Osteocyte (in vitro differentiated cells): ENCODE results near the gene RAB39A. TPM values are rescaled to one million over a fixed set of nuclear protein-coding genes. Genes with fewer than 3 reads are reported as not detected.

Experiments used
- DNase-seq: peaks from one replicate; pipeline ENCODE4 v3.0.0; 2021; ENCODE audit warnings: mixed read lengths; ENCODE audit not compliant: unreplicated experiment; ENCODE audit errors: extremely low spot score
- H3K27ac Mint-ChIP-seq: one replicate; pipeline ENCODE4 v1.8.0; 2021; ENCODE audit warnings: mild to moderate bottlenecking, mixed read lengths; ENCODE audit not compliant: unreplicated experiment
- H3K27me3 Mint-ChIP-seq: one replicate; pipeline ENCODE4 v1.8.0; 2021; ENCODE audit warnings: mixed read lengths; ENCODE audit not compliant: unreplicated experiment
- H3K36me3 Mint-ChIP-seq: one replicate; pipeline ENCODE4 v1.8.0; 2021; ENCODE audit warnings: mixed read lengths; ENCODE audit not compliant: unreplicated experiment
- H3K4me1 Mint-ChIP-seq: one replicate; pipeline ENCODE4 v1.8.0; 2021; ENCODE audit warnings: mixed read lengths; ENCODE audit not compliant: unreplicated experiment
- H3K4me3 Mint-ChIP-seq: one replicate; pipeline ENCODE4 v1.8.0; 2021; ENCODE audit warnings: mild to moderate bottlenecking, moderate library complexity, mixed read lengths; ENCODE audit not compliant: unreplicated experiment
- H3K9me3 Mint-ChIP-seq: one replicate; pipeline ENCODE4 v1.8.0; 2021; ENCODE audit warnings: mixed read lengths; ENCODE audit not compliant: unreplicated experiment
- total RNA-seq: library from RNA; stranded (reverse); gene quantifications from 2 replicates; pipeline ENCODE4 v1.2.1, GENCODE V29; 2021
- TF ChIP-seq, protein P1 (sequence below): fragments of 200-600 bp; sonication (generic); IDR thresholded peaks from 2 replicates; pipeline ENCODE4 v1.5.0; 2021; ENCODE audit warnings: antibody characterized with exemption, mild to moderate bottlenecking, moderate library complexity

Gene RAB39A
- total RNA-seq, 1 donor from 2014 or later: not detected

DNA sequence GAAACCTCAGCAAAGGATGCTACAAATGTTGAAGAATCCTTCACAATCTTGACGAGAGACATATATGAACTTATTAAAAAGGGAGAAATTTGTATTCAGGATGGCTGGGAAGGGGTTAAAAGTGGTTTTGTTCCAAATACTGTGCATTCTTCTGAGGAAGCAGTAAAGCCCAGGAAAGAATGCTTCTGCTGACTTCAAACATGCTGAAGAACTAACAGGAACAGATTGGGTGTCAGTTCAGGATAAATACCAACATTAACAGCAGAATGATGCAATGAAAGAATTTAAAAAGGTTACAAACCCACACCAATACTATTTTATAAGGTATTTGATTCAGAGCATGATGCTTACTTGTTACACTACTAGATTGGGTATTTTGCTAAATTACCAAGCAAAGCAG is 33.9 kb downstream of the RAB39A start:
- Mint-ChIP-seq H3K4me1 (peaks cover 5% of the 10 kb centered on the region), H3K27ac (no peak overlapping the region), H3K27me3 (peaks cover 8% of the 10 kb centered on the region), H3K9me3 (no peaks in the 10 kb centered on the region), H3K4me3 (no peak overlapping the region), H3K36me3 (no peaks in the 10 kb centered on the region)
- no peak for DNase-seq
- TF ChIP-seq, protein P1, sequence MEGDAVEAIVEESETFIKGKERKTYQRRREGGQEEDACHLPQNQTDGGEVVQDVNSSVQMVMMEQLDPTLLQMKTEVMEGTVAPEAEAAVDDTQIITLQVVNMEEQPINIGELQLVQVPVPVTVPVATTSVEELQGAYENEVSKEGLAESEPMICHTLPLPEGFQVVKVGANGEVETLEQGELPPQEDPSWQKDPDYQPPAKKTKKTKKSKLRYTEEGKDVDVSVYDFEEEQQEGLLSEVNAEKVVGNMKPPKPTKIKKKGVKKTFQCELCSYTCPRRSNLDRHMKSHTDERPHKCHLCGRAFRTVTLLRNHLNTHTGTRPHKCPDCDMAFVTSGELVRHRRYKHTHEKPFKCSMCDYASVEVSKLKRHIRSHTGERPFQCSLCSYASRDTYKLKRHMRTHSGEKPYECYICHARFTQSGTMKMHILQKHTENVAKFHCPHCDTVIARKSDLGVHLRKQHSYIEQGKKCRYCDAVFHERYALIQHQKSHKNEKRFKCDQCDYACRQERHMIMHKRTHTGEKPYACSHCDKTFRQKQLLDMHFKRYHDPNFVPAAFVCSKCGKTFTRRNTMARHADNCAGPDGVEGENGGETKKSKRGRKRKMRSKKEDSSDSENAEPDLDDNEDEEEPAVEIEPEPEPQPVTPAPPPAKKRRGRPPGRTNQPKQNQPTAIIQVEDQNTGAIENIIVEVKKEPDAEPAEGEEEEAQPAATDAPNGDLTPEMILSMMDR: no peak

DNA sequence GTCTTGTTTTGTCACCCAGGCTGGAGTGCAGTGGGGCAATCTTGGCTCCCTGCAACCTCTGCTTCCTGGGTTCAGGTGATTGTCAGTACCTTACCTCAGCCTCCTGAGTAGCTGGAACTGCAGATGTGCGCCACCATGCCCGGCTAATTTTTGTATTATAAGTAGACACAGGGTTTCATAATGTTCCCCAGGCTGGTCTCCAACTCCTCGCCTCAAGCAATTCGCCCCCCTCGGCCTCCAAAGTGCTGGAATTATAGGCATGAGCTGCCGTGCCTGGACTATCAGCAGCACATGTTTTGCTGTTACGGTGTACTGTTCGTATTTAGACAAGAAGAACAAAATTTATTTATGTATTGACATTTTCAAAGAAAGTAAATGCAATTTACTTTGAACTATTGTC is 34.8 kb downstream of the RAB39A start:
- DNase-seq: no peak
- Mint-ChIP-seq H3K36me3 (no peaks in the 10 kb centered on the region), H3K4me1 (no peaks in the 10 kb centered on the region), H3K9me3 (no peaks in the 10 kb centered on the region), H3K4me3 (no peak overlapping the region), H3K27ac (no peak overlapping the region), H3K27me3 (peaks cover 8% of the 10 kb centered on the region)
- TF ChIP-seq, protein P1: no peak

DNA sequence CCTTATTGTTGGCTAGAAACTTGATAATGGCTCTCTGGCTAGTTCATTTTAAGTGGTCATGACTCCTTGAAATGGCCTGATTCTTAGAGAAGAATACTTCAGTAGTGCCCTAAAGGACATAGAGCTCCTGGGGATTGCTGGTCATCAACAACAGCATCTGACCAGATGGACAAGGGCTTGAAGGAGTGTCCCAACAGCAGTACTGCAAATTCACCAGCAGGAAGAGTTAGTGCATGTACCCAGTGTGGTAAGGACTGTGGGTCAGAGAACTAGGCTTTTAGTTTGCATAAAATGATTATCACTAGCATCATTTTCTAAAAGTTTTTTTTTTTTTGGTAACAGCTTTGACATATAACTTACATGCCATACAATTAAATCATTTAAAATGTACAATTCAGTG is 41.0 kb downstream of the RAB39A start:
- no peak overlapping the region for H3K27ac Mint-ChIP-seq

DNA sequence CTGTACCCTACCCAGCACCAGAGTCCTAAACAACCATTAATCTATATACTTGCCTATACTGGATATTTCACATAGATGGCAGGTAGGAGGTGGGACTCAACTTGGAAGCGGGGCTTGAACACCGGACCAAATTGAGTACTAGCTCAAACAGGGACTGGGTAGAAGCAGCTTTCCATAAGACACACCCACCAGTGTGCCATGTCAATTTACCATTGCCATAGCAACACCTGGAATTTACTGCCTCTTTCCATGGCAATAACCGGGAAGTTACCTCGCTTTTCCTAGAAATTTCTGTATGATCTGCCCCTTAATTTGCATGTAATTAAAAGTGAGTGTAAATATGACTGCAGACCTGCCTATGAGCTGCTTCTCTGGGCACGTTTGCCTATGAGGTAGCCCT is 41.8 kb downstream of the RAB39A start:
- no peaks in the 10 kb centered on the region for H3K9me3 Mint-ChIP-seq
- DNase-seq: no peak
- H3K36me3 Mint-ChIP-seq: no peaks in the 10 kb centered on the region
- TF ChIP-seq, protein P1: no peak
- H3K27ac Mint-ChIP-seq: no peak overlapping the region
- H3K4me1 Mint-ChIP-seq: no peaks in the 10 kb centered on the region
- H3K4me3 Mint-ChIP-seq: no peak overlapping the region
- H3K27me3 Mint-ChIP-seq: no peaks in the 10 kb centered on the region

More for the DNA sequence above, 41.0 kb downstream of the RAB39A start:
- no peak for DNase-seq
- no peaks in the 10 kb centered on the region for H3K4me1 Mint-ChIP-seq
- H3K36me3 Mint-ChIP-seq: no peaks in the 10 kb centered on the region
- no peak overlapping the region for H3K4me3 Mint-ChIP-seq
- no peaks in the 10 kb centered on the region for H3K27me3 Mint-ChIP-seq
- TF ChIP-seq, protein P1: no peak
- no peaks in the 10 kb centered on the region for H3K9me3 Mint-ChIP-seq

DNA sequence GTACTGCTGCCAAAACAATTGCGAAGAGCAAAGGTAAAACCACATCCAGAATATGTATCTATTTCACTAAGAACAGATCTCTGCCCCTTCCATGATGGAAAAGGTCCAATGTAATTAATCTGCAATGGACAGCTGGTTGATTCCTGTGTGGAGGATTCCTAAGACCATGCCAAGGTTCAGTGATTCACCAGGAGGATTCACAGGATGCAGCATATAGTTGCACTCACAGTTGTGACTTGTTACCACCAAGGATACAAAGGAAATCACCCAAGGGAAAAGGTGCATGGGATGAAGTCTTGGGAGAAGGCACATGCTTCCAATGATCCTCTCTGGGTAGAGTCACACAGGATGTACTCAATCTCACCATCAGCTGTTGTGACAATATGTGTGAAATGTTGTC is 45.4 kb downstream of the RAB39A start:
- TF ChIP-seq, protein P1: no peak
- Mint-ChIP-seq H3K27ac (no peak overlapping the region), H3K36me3 (no peaks in the 10 kb centered on the region), H3K9me3 (no peaks in the 10 kb centered on the region), H3K27me3 (no peaks in the 10 kb centered on the region), H3K4me3 (no peak overlapping the region), H3K4me1 (no peaks in the 10 kb centered on the region)
- no peak for DNase-seq
